HCT116 (cell line): Measurements from ENCODE around the gene DNAH7. TPM values are rescaled to one million over a fixed set of nuclear protein-coding genes. Genes with fewer than 3 reads are reported as not detected.

Experiments used
- ATAC-seq: fragments of 200-7000 bp; cut with Tn5 transposase; 2 replicates; pipeline ENCODE4 v1.9.1; 2020; ENCODE audit warnings: mild to moderate bottlenecking, moderate library complexity
- BruUV-seq: library from RNA; stranded (reverse); fragments of 400-500 nt; replicated peaks from 2 replicates; lab custom pipeline; 2021; lab: Mats Ljungman, UMichigan
- CTCF ChIA-PET: fragments of 300-600 bp; sonication (Branson Sonifier 250); formaldehyde crosslinking; loops from one replicate; lab custom pipeline; 2021; ENCODE audit warnings: antibody characterized with exemption; lab: Charles Lee
- POLR2A ChIA-PET: fragments of 300-600, 350-600 bp; sonication (Branson Sonifier 250); formaldehyde crosslinking; loops from one replicate; lab custom pipeline; 2021; ENCODE audit warnings: antibody characterized with exemption; lab: Charles Lee
- RAD21 ChIA-PET, 2 experiments: fragments of 300-600 bp; sonication (Branson Sonifier 250); formaldehyde crosslinking; loops; one replicate each; lab custom pipeline; 2023; ENCODE audit warnings: low total read pairs in 2 of 2; ENCODE audit not compliant: uncharacterized antibody in 2 of 2, unreplicated experiment in 2 of 2, low non-redundant PET in 1 of 2; lab: Charles Lee
- DNase-seq: peaks from one replicate; pipeline ENCODE4 v3.0.0-alpha.2; 2010; ENCODE audit warnings: low read depth, low spot score
- H2AFZ ChIP-seq: fragments of 200-600 bp; shearing (Covaris generic), sonication (generic); 2 replicates; pipeline ENCODE4 v1.6.1; 2017; ENCODE audit warnings: low read depth, mixed run types, mixed read lengths, antibody characterized with exemption, low read length; ENCODE audit not compliant: poor library complexity, severe bottlenecking
- H3K27ac ChIP-seq: 2 replicates; pipeline ENCODE4 v1.5.1; 2012; ENCODE audit warnings: low read depth, low read length
- H3K27me3 ChIP-seq: fragments of 200-600 bp; sonication (generic); 2 replicates; pipeline ENCODE4 v1.6.1; 2016; ENCODE audit warnings: mixed run types, low read length, mixed read lengths; ENCODE audit not compliant: insufficient read depth
- H3K36me3 ChIP-seq, 2 experiments: fragments of 200-500 bp in 1 of 2; fragments of 200-600 bp in 1 of 2; sonication (Bioruptor generic) in 1 of 2; sonication (generic) in 1 of 2; 2 replicates each; pipeline versions ENCODE4 v1.5.1 to v1.6.1; 2014 to 2016; ENCODE audit warnings: low read length in 2 of 2, inconsistent platforms in 1 of 2, mixed read lengths in 1 of 2, mixed run types in 1 of 2; ENCODE audit not compliant: insufficient read depth in 2 of 2, control insufficient read depth in 1 of 2
- H3K4me1 ChIP-seq, 2 experiments: fragments of 200-600 bp in 1 of 2; sonication (generic) in 1 of 2; 2 replicates each; pipeline versions ENCODE4 v1.5.1 to v1.6.1; 2012 to 2017; ENCODE audit warnings: low read length in 2 of 2, inconsistent platforms in 1 of 2, mild to moderate bottlenecking in 1 of 2, mixed read lengths in 1 of 2, mixed run types in 1 of 2, moderate library complexity in 1 of 2; ENCODE audit not compliant: insufficient read depth in 2 of 2, control insufficient read depth in 1 of 2
- H3K4me2 ChIP-seq: fragments of 200-600 bp; sonication (generic); 2 replicates; pipeline ENCODE4 v1.6.1; 2017; ENCODE audit warnings: mixed run types, low read length, mixed read lengths
- H3K4me3 ChIP-seq, 2 experiments: fragments of 200-600 bp in 1 of 2; sonication (generic) in 1 of 2; replicated peaks in 1 of 2; 2 replicates each; pipeline ENCODE4 v1.5.1; 2011 to 2016; ENCODE audit warnings: low read length in 2 of 2, control low read depth in 1 of 2, low read depth in 1 of 2, mild to moderate bottlenecking in 1 of 2, mixed read lengths in 1 of 2, mixed run types in 1 of 2
- H3K79me2 ChIP-seq: fragments of 200-600 bp; sonication (generic); 2 replicates; pipeline ENCODE4 v1.6.1; 2017; ENCODE audit warnings: mild to moderate bottlenecking, mixed run types, low read length, moderate library complexity, mixed read lengths; ENCODE audit not compliant: insufficient read depth
- H3K9ac ChIP-seq: fragments of 200-600 bp; sonication (generic); 2 replicates; pipeline ENCODE4 v1.6.1; 2016; ENCODE audit warnings: low read length, mixed read lengths
- H3K9me2 ChIP-seq: fragments of 200-600 bp; sonication (generic), shearing (Covaris generic); 2 replicates; pipeline ENCODE4 v1.6.1; 2017; ENCODE audit warnings: mixed run types, mild to moderate bottlenecking, moderate library complexity; ENCODE audit not compliant: insufficient read depth
- H3K9me3 ChIP-seq, 2 experiments: fragments of 200-500 bp in 1 of 2; fragments of 200-600 bp in 1 of 2; sonication (Bioruptor generic) in 1 of 2; sonication (generic) in 1 of 2; 2 replicates each; pipeline ENCODE4 v1.6.1; 2014 to 2017; ENCODE audit warnings: low read length in 2 of 2, mixed read lengths in 2 of 2, inconsistent platforms in 1 of 2, low read depth in 1 of 2, mild to moderate bottlenecking in 1 of 2, mixed run types in 1 of 2, moderate library complexity in 1 of 2; ENCODE audit not compliant: control insufficient read depth in 1 of 2, insufficient read depth in 1 of 2
- H4K20me1 ChIP-seq: fragments of 200-600 bp; sonication (generic), shearing (Covaris generic); 2 replicates; pipeline ENCODE4 v1.6.1; 2017; ENCODE audit warnings: mixed run types, mild to moderate bottlenecking, moderate library complexity; ENCODE audit not compliant: insufficient read depth
- CBX3 ChIP-seq: IDR thresholded peaks from 2 replicates; pipeline ENCODE4 v1.6.1; 2012; ENCODE audit warnings: low read depth
- CEBPB ChIP-seq: IDR thresholded peaks from 2 replicates; pipeline ENCODE4 v1.6.1; 2012; ENCODE audit warnings: low read depth
- EGR1 ChIP-seq: IDR thresholded peaks from 2 replicates; pipeline ENCODE4 v1.6.1; 2012; ENCODE audit warnings: low read depth
- EZH2phosphoT487 ChIP-seq: fragments of 200-600 bp; IDR thresholded peaks from 2 replicates; pipeline ENCODE4 v1.6.1; 2018; ENCODE audit warnings: antibody characterized with exemption, borderline replicate concordance
- RAD21 ChIP-seq: IDR thresholded peaks from 2 replicates; pipeline ENCODE4 v1.6.1; 2012; ENCODE audit warnings: low read depth, mild to moderate bottlenecking
- REST ChIP-seq: IDR thresholded peaks from 2 replicates; pipeline ENCODE4 v1.6.1; 2012; ENCODE audit warnings: low read depth
- SIN3A ChIP-seq: IDR thresholded peaks from 2 replicates; pipeline ENCODE4 v1.6.1; 2012; ENCODE audit warnings: low read depth
- SRF ChIP-seq: IDR thresholded peaks from 2 replicates; pipeline ENCODE4 v1.6.1; 2012; ENCODE audit warnings: low read depth
- YY1 ChIP-seq: IDR thresholded peaks from 2 replicates; pipeline ENCODE4 v1.6.1; 2011; ENCODE audit warnings: low read length, low read depth, moderate library complexity, mild to moderate bottlenecking; ENCODE audit not compliant: insufficient replicate concordance; ENCODE audit errors: extremely low read depth
- ZFX ChIP-seq: fragments of 450-650 bp; IDR thresholded peaks from 2 replicates; pipeline ENCODE4 v1.6.1; 2017
- intact Hi-C: fragments of 100-400 bp; cut with micrococcal nuclease; formaldehyde crosslinking; loops from 2 replicates; pipeline ENCODE4 v1.10.0; 2022
- total RNA-seq: library from RNA; stranded (reverse); gene quantifications from one replicate; pipeline ENCODE4 v1.2.1, GENCODE V29; 2021; ENCODE audit not compliant: unreplicated experiment
- TF ChIP-seq, protein P1 (sequence below): IDR thresholded peaks from 2 replicates; pipeline ENCODE4 v1.6.1; 2011; ENCODE audit warnings: mild to moderate bottlenecking, low read length, moderate library complexity; ENCODE audit not compliant: insufficient replicate concordance; ENCODE audit errors: extremely low read depth
- TF ChIP-seq, protein P2 (sequence below), 3 experiments: fragments of 200-600 bp in 1 of 3; sonication (generic) in 1 of 3; IDR thresholded peaks in 2 of 3; conservative IDR thresholded peaks in 1 of 3; 2 replicates each; pipeline ENCODE4 v1.5.1; 2012 to 2017; ENCODE audit warnings: low read depth in 2 of 3, low read length in 2 of 3, antibody characterized with exemption in 1 of 3, borderline replicate concordance in 1 of 3, control low read depth in 1 of 3, mild to moderate bottlenecking in 1 of 3, mixed read lengths in 1 of 3, mixed run types in 1 of 3, moderate library complexity in 1 of 3; ENCODE audit not compliant: insufficient read depth in 1 of 3

The DNAH7 gene
- total RNA-seq, 1 experiment from 2014 or later, result not detected

DNA sequence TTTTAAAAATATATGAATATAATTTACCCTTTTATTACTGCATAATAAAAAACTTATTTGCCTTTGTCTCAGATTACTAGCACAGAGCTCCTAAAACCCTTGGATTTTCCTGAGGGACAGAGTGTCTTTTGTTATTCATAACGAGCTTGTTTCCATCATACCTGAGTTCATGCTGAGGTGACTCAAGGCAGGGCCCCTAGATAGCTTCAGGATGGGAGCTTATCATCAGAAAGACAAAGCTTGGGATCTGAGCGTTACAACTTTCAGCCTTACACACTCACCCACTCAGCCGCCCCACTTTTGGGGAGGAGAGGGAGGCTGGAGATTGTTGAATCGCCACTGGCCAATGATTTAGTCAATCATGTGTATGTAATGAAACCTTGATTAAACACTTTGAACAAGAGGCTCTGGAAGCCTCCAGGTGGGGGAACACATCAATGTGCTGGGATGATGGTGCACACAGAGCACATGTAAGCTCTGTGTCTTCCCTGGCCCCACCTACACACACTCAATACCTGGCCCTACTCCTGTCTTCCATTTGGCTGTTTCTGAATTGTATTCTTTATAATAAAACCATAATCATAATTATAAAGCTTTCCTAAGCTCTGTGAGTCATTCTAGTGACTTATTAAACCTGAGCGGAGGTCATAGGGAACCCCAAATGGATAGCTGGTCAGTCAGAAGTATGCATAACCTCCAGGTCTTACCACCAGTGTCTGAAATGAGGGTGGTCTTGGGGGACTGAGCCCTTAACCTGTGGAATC, 28.5 kb upstream of the DNAH7 start (continued):
- TF ChIP-seq REST, result no peak
- no peak for TF ChIP-seq CBX3
- no peak for TF ChIP-seq EZH2phosphoT487

DNA sequence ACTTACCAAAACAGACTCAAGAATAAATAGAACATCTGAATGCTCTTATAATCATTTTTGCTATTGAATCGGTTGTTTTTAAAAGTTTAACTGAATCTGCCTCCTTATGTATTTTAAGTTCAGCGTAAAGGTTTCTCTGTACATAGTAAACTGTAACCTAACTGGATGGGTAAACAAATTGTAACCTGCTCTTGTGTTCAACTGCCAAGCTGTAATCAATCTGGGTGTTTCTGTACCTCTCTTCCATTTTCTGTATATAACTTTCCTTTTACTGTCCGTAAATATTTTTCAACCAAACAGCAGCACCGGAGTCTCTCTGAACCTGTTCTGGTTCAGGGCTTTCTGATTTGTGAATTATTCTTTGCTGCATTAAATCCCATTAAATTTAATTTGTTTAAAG, 27.6 kb upstream of the DNAH7 start:
- intact Hi-C loops, result no loop called here
- Histone ChIP-seq H3K4me1 (no peaks in the 10 kb centered on the region), H3K27ac (no peak overlapping the region), H4K20me1 (no peaks in the 10 kb centered on the region), H3K9me3 (no peaks in the 10 kb centered on the region), H2AFZ (no peak overlapping the region), H3K36me3 (no peaks in the 10 kb centered on the region), H3K4me3 (no peak overlapping the region), H3K9me2 (no peaks in the 10 kb centered on the region), H3K27me3 (no peaks in the 10 kb centered on the region), H3K4me2 (no peak overlapping the region), H3K79me2 (no peaks in the 10 kb centered on the region), H3K9ac (no peak overlapping the region)
- no TSS peak for BruUV-seq
- DNase-seq (no peak), ATAC-seq (no peak)
- CTCF ChIA-PET, result no interaction called here
- POLR2A ChIA-PET, result no interaction called here
- RAD21 ChIA-PET, result no interaction called here
- TF ChIP-seq SIN3A, result no peak
- TF ChIP-seq REST, result no peak
- TF ChIP-seq RAD21, result no peak
- no peak for TF ChIP-seq CBX3
- no peak for TF ChIP-seq ZFX
- no peak for TF ChIP-seq YY1
- TF ChIP-seq EGR1, result no peak
- TF ChIP-seq, protein P1, sequence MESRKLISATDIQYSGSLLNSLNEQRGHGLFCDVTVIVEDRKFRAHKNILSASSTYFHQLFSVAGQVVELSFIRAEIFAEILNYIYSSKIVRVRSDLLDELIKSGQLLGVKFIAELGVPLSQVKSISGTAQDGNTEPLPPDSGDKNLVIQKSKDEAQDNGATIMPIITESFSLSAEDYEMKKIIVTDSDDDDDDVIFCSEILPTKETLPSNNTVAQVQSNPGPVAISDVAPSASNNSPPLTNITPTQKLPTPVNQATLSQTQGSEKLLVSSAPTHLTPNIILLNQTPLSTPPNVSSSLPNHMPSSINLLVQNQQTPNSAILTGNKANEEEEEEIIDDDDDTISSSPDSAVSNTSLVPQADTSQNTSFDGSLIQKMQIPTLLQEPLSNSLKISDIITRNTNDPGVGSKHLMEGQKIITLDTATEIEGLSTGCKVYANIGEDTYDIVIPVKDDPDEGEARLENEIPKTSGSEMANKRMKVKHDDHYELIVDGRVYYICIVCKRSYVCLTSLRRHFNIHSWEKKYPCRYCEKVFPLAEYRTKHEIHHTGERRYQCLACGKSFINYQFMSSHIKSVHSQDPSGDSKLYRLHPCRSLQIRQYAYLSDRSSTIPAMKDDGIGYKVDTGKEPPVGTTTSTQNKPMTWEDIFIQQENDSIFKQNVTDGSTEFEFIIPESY, result no peak
- TF ChIP-seq SRF, result no peak
- no peak for TF ChIP-seq CEBPB
- TF ChIP-seq, protein P2, sequence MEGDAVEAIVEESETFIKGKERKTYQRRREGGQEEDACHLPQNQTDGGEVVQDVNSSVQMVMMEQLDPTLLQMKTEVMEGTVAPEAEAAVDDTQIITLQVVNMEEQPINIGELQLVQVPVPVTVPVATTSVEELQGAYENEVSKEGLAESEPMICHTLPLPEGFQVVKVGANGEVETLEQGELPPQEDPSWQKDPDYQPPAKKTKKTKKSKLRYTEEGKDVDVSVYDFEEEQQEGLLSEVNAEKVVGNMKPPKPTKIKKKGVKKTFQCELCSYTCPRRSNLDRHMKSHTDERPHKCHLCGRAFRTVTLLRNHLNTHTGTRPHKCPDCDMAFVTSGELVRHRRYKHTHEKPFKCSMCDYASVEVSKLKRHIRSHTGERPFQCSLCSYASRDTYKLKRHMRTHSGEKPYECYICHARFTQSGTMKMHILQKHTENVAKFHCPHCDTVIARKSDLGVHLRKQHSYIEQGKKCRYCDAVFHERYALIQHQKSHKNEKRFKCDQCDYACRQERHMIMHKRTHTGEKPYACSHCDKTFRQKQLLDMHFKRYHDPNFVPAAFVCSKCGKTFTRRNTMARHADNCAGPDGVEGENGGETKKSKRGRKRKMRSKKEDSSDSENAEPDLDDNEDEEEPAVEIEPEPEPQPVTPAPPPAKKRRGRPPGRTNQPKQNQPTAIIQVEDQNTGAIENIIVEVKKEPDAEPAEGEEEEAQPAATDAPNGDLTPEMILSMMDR (IDR thresholded peaks at IDR 0.05 in 2 of 3, conservative IDR thresholded peaks at IDR 0.05 in 1 of 3; ENCODE audit: borderline replicate concordance in 1 of 3, insufficient read depth in 1 of 3, low read depth in 2 of 3, low read length in 2 of 3), result no peak
